Gastrocnemius medialis (tissue), 4 donors: ENCODE results near the gene PDZK1IP1. TPM values are rescaled to one million over a fixed set of nuclear protein-coding genes. Genes with fewer than 3 reads are reported as not detected.

Source experiments
- ATAC-seq, 2 donors: fragments of 150-250 bp; one replicate each; pipeline ENCODE4 v1.9.1; 2016
- DNase-seq, 2 donors: peaks; one replicate each; pipeline ENCODE4 v3.0.0-alpha.2; 2019
- H3K27ac ChIP-seq, 4 donors: fragments of 200-600 bp; sonication (generic); 1 replicate in 1 of 4; 2 replicates in 3 of 4; pipeline ENCODE4 v1.5.1; 2016 to 2018; ENCODE audit warnings: mild to moderate bottlenecking in 2 of 4, moderate library complexity in 1 of 4
- H3K27me3 ChIP-seq, 3 donors: fragments of 200-600 bp; sonication (generic) in 2 of 3; 1 replicate in 1 of 3; 2 replicates in 2 of 3; pipeline versions ENCODE4 v1.5.1 to v1.6.0; 2016 to 2019; ENCODE audit warnings: mild to moderate bottlenecking in 1 of 3, moderate library complexity in 1 of 3
- H3K36me3 ChIP-seq, 2 donors: fragments of 200-600 bp; sonication (generic) in 1 of 2; one replicate each; pipeline ENCODE4 v1.5.1; 2017 to 2018
- H3K4me1 ChIP-seq, 2 donors: fragments of 200-600 bp; sonication (generic) in 1 of 2; one replicate each; pipeline ENCODE4 v1.5.1; 2016 to 2017; ENCODE audit warnings: mild to moderate bottlenecking in 2 of 2
- H3K4me3 ChIP-seq, 4 donors: fragments of 200-600 bp; sonication (generic) in 3 of 4; 1 replicate in 1 of 4; 2 replicates in 3 of 4; pipeline ENCODE4 v1.5.1; 2016 to 2019; ENCODE audit warnings: mild to moderate bottlenecking in 2 of 4
- H3K9me3 ChIP-seq, 3 donors: fragments of 200-600 bp; sonication (generic) in 2 of 3; 1 replicate in 1 of 3; 2 replicates in 2 of 3; pipeline ENCODE4 v1.5.1; 2016 to 2019
- POLR2A ChIP-seq, 2 donors: fragments of 450-650 bp; IDR thresholded peaks; one replicate each; pipeline ENCODE4 v1.6.1; 2017; ENCODE audit warnings: antibody characterized with exemption in 2 of 2, mild to moderate bottlenecking in 2 of 2, moderate library complexity in 2 of 2
- in situ Hi-C, 4 donors: fragments of 200-750 bp; cut with MboI; loops; one replicate each; pipeline versions ENCODE4 v1.15.0 to v1.8.0; 2017; ENCODE audit warnings: low sequenced_read_pairs in 4 of 4
- intact Hi-C: fragments of 100-400 bp; cut with DNase I; formaldehyde crosslinking; loops from one replicate; pipeline ENCODE4 v1.15.1; 2023; ENCODE audit warnings: low total_unique reads
- total RNA-seq, 4 donors: library from RNA; depleted of rRNA; stranded (reverse); fragments of >200 nt; gene quantifications; one replicate each; pipeline versions ENCODE4 v1.1.0 to v1.2.3, GENCODE V29; 2016
- TF ChIP-seq, protein P1 (sequence below), 5 experiments: fragments of 450-650 bp in 3 of 5; fragments of 200-600 bp in 2 of 5; sonication (generic) in 2 of 5; IDR thresholded peaks in 4 of 5; conservative IDR thresholded peaks in 1 of 5; 1 replicate in 4 of 5; 2 replicates in 1 of 5; pipeline ENCODE4 v1.5.1; 2016 to 2019; ENCODE audit warnings: antibody characterized with exemption in 5 of 5, mild to moderate bottlenecking in 3 of 5, moderate library complexity in 3 of 5

The PDZK1IP1 gene
- total RNA-seq, 4 donors from 2014 or later = 1.8 to 10.9 (median 3.9) TPM; not detected in 1

DNA sequence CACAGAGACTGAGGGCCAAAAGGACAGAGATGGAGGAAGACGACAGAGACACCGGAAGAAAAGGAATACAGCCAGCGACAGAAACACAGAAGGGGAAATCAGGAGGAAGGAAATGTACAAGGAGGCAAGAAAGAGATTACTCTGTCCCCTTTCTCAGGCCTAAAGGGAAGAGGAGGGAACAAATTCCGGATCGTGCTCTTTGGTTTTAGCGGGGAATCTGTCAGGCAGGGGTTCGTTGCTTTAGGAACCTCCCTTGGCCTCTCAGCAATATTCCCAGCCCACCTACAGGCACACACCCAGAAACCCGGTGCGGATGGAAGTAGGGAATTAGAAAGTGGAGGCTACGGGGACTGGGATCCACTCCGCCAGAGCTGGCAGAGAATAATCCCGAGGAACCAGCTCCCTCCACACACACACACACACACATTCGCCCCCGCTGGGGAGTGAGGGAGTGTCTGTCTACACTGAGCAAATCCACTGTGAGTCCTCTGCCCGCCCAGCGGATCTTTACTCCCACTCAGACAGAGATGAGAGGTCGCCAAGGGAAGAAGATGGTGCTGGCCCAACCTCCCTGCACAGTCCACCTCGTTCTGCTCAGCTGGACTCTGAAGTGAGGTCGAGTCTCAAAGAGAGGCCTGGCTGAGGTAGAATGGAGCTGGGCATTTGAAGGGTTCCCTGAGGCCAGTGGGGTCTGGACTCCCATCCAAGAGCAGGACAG is 36.4 kb upstream of the PDZK1IP1 start:
- H3K4me3 ChIP-seq = peak overlapping the region in 3 of 4 donors; percentile 20 to 42 (median 41)
- H3K4me1 ChIP-seq = peaks cover 2 to 21% of the 10 kb centered on the region in 2 donors
- in situ Hi-C loops (no loop called here), intact Hi-C loops (no loop called here)
- peaks cover 81 to 87% (median 85%) of the 10 kb centered on the region in 3 donors for H3K27me3 ChIP-seq
- no peak for DNase-seq
- no peaks in the 10 kb centered on the region for H3K36me3 ChIP-seq
- no peaks in the 10 kb centered on the region for H3K9me3 ChIP-seq
- H3K27ac ChIP-seq = peak overlapping the region in 3 of 4 donors; percentile 18 to 36 (median 32)
- no peak for TF ChIP-seq POLR2A (IDR thresholded peaks at IDR 0.05)
- TF ChIP-seq, protein P1, sequence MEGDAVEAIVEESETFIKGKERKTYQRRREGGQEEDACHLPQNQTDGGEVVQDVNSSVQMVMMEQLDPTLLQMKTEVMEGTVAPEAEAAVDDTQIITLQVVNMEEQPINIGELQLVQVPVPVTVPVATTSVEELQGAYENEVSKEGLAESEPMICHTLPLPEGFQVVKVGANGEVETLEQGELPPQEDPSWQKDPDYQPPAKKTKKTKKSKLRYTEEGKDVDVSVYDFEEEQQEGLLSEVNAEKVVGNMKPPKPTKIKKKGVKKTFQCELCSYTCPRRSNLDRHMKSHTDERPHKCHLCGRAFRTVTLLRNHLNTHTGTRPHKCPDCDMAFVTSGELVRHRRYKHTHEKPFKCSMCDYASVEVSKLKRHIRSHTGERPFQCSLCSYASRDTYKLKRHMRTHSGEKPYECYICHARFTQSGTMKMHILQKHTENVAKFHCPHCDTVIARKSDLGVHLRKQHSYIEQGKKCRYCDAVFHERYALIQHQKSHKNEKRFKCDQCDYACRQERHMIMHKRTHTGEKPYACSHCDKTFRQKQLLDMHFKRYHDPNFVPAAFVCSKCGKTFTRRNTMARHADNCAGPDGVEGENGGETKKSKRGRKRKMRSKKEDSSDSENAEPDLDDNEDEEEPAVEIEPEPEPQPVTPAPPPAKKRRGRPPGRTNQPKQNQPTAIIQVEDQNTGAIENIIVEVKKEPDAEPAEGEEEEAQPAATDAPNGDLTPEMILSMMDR (IDR thresholded peaks at IDR 0.05 in 4 of 5, conservative IDR thresholded peaks at IDR 0.05 in 1 of 5) = no peak
- no peak for ATAC-seq

DNA sequence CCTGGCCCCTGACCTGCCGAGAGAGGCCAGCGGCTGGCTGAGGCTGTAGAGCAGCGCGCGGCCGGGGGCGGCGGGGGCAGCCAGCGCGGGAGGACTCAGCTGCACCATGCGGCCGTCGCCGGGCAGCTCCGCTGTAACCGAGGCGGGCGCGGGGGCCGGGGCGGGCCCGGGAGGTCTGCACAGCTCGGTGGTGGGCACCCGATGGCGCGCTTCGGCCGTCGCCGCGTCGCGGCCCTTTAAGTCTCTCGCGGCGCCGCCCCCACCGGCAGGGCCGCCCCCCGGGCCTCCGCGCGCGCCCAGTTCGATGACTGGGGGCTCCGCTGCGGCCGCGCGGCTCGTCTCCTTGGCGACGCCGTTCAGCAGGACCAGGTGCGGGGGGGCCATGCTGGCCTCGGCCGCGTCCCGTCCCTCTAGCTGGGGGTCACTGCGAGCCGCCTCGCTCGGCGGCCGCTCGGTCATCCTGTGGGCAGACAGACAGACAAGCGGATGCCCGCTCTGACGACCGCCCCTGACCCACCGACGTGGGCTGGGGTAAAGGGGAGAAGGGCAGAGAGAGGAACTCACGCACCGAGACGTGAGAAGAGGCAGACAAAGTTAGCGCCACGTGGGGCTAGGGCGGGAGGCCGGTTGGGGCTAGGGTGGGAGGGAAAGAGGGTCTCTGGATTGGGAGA is 35.7 kb upstream of the PDZK1IP1 start:
- Histone ChIP-seq H3K9me3 (no peaks in the 10 kb centered on the region), H3K27me3 (peaks cover 74 to 80% (median 78%) of the 10 kb centered on the region in 3 donors), H3K27ac (peak overlapping the region in 2 of 4 donors; percentile 32 to 36), H3K36me3 (no peaks in the 10 kb centered on the region), H3K4me3 (peak overlapping the region in 3 of 4 donors; percentile 20 to 42 (median 41)), H3K4me1 (peaks cover 2 to 14% of the 10 kb centered on the region in 2 donors)
- DNase-seq (no peak), ATAC-seq (no peak)
- TF ChIP-seq, protein P1 (IDR thresholded peaks at IDR 0.05 in 4 of 5, conservative IDR thresholded peaks at IDR 0.05 in 1 of 5) = no peak
- TF ChIP-seq POLR2A (IDR thresholded peaks at IDR 0.05) = no peak
- intact Hi-C loops (no loop called here), in situ Hi-C loops (no loop called here)

DNA sequence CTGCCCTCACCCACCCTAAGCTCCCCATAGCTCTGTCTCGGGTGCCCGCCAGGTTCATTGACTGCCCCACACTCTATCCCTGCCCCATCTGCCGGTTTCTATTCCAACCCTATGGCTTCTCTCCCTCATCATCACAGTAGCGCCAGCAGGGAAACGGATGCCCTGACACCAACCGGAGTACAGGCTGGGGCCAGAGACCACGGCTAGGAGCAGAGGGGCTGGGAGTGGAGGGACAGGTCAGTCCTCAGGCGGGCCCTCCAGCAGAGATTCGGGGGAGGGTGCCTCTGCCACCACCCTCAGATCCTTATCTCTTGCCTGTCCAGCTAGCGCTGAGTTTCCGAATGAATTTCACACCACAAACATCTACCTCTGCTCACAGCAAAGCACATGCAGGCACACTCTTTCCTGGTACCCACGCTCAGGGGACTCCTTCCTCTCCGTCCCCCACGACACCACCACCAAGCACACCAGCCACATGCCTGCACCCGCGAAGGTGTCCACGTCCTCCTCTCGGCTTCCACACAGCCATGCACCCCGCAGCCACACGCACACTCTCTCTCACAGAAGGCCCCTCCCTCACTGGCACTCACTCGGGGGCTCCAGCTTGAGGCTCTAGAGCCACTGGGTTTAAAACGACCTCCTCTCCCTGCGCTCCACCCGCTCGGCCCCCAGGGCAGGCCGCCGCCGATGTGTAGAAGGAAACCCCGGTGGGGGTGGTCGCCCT is 35.0 kb upstream of the PDZK1IP1 start:
- peaks cover 67 to 72% (median 71%) of the 10 kb centered on the region in 3 donors for H3K27me3 ChIP-seq
- in situ Hi-C loops = no loop called here
- no peaks in the 10 kb centered on the region for H3K36me3 ChIP-seq
- peaks cover 2 to 12% of the 10 kb centered on the region in 2 donors for H3K4me1 ChIP-seq
- ATAC-seq = no peak
- TF ChIP-seq, protein P1 (IDR thresholded peaks at IDR 0.05 in 4 of 5, conservative IDR thresholded peaks at IDR 0.05 in 1 of 5) = no peak
- no peak for TF ChIP-seq POLR2A (IDR thresholded peaks at IDR 0.05)
- intact Hi-C loops = no loop called here
- no peaks in the 10 kb centered on the region for H3K9me3 ChIP-seq
- H3K4me3 ChIP-seq = peak overlapping the region in 3 of 4 donors; percentile 20 to 42 (median 41)
- no peak overlapping the region for H3K27ac ChIP-seq
- DNase-seq = no peak

DNA sequence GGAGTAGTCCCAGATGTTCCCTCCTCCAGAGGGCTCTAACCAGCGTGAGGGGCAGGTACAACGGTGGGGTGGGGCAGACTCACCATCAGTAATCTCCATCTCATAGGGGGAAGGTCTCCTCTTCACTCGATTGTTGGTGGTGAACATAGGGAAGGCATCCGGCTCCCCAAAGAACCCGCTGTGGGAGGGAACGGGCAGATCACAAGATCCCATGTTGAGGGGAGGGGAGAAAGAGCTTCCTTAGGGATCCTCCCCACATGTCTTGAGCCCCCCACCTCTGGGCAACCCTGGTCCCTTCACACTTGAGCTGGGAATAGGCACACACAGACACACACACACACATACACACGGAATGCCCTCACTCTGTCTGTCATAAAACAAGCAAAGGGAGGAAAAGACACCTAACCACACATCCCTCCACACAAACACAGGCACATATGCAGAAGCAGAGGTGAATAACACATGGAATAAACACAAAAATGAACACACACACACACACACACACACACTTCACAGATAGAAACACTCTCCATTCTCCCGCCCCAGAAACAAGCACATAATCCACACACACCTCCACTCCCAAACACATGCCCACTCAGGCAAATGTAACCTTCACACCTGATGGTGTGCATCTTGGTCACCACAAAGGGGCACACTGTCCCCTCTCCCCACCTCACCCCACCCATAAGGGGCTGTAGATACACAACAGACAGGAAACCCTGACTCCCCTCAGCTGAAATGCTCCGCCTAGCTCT is 34.3 kb upstream of the PDZK1IP1 start:
- Histone ChIP-seq H3K27me3 (peaks cover 59 to 65% (median 63%) of the 10 kb centered on the region in 3 donors), H3K27ac (no peak overlapping the region), H3K9me3 (no peaks in the 10 kb centered on the region), H3K4me3 (no peak overlapping the region), H3K36me3 (no peaks in the 10 kb centered on the region), H3K4me1 (peaks cover 2 to 12% of the 10 kb centered on the region in 2 donors)
- DNase-seq (no peak), ATAC-seq (no peak)
- in situ Hi-C loops (no loop called here), intact Hi-C loops (no loop called here)
- TF ChIP-seq, protein P1 (IDR thresholded peaks at IDR 0.05 in 4 of 5, conservative IDR thresholded peaks at IDR 0.05 in 1 of 5) = no peak
- no peak for TF ChIP-seq POLR2A (IDR thresholded peaks at IDR 0.05)
